PC-3 (cell line): ENCODE results near the gene CSRP1. TPM values are rescaled to one million over a fixed set of nuclear protein-coding genes. Genes with fewer than 3 reads are reported as not detected.
A peak's percentile ranks its signal among the peaks of the same experiment; 100 is the strongest.
"Not testable (repeated sequence)": the region's sequence is repeated elsewhere in the genome, so short reads cannot be mapped to it uniquely, and the experiment has no call there.

ENCODE experiments used
- ATAC-seq: fragments of 200-7000 bp; cut with Tn5 transposase; 2 replicates; pipeline ENCODE4 v1.9.1; 2020; ENCODE audit warnings: mild to moderate bottlenecking, moderate library complexity
- BruUV-seq: library from RNA; stranded (reverse); fragments of 400-500 nt; replicated peaks from 2 replicates; lab custom pipeline; 2021; lab: Mats Ljungman, UMichigan
- CTCF ChIA-PET: fragments of 300-600 bp; sonication (Branson Sonifier 250); formaldehyde crosslinking; loops from one replicate; lab custom pipeline; 2022; ENCODE audit warnings: antibody characterized with exemption; lab: Charles Lee
- POLR2A ChIA-PET: fragments of 300-600 bp; sonication (Branson Sonifier 250); formaldehyde crosslinking; loops from one replicate; lab custom pipeline; 2022; ENCODE audit warnings: antibody characterized with exemption; ENCODE audit not compliant: unreplicated experiment; lab: Charles Lee
- DNase-seq: peaks from one replicate; pipeline ENCODE4 v3.0.0-alpha.2; 2015
- H2AFZ ChIP-seq: fragments of 300-600 bp; sonication (generic); 2 replicates; pipeline ENCODE4 v1.6.0; 2016; ENCODE audit warnings: antibody characterized with exemption, low read length
- H3F3A ChIP-seq: fragments of 300-600 bp; sonication (generic); one replicate; pipeline ENCODE4 v1.6.0; 2017; ENCODE audit warnings: antibody characterized with exemption, low read length, control low read depth, mild to moderate bottlenecking; ENCODE audit not compliant: unreplicated experiment
- H3K27ac ChIP-seq: fragments of 300-600 bp; sonication (generic); 2 replicates; pipeline ENCODE4 v1.5.1; 2016; ENCODE audit warnings: mild to moderate bottlenecking, low read length
- H3K27me3 ChIP-seq: fragments of 300-600 bp; sonication (generic); 2 replicates; pipeline ENCODE4 v1.6.1; 2016; ENCODE audit warnings: low read length, mixed read lengths
- H3K36me3 ChIP-seq: fragments of 300-600 bp; sonication (generic); 2 replicates; pipeline ENCODE4 v1.6.1; 2016; ENCODE audit warnings: low read depth, mixed run types, low read length, mixed read lengths
- H3K4me1 ChIP-seq: fragments of 300-600 bp; sonication (generic); 2 replicates; pipeline ENCODE4 v1.5.1; 2016; ENCODE audit warnings: low read length; ENCODE audit not compliant: insufficient read depth
- H3K4me2 ChIP-seq: fragments of 300-600 bp; sonication (generic); 2 replicates; pipeline ENCODE4 v1.6.0; 2016; ENCODE audit warnings: low read length
- H3K4me3 ChIP-seq: fragments of 300-600 bp; sonication (generic); 2 replicates; pipeline ENCODE4 v1.5.1; 2016; ENCODE audit warnings: mild to moderate bottlenecking, low read length, mixed read lengths
- H3K79me2 ChIP-seq: fragments of 300-600 bp; sonication (generic); 2 replicates; pipeline ENCODE4 v1.6.1; 2017; ENCODE audit warnings: low read length, mixed read lengths
- H3K9ac ChIP-seq: fragments of 300-600 bp; sonication (generic); 2 replicates; pipeline ENCODE4 v1.6.0; 2016; ENCODE audit warnings: mild to moderate bottlenecking, low read length
- H3K9me2 ChIP-seq: fragments of 300-600 bp; sonication (generic); replicated peaks from 2 replicates; pipeline ENCODE4 v1.6.1; 2016; ENCODE audit warnings: mixed run types, low read length, mixed read lengths
- H3K9me3 ChIP-seq: fragments of 300-600 bp; sonication (generic); 2 replicates; pipeline ENCODE4 v1.6.1; 2016; ENCODE audit warnings: low read length, mixed read lengths
- H4K20me1 ChIP-seq: fragments of 300-600 bp; sonication (generic); 2 replicates; pipeline ENCODE4 v1.6.1; 2016; ENCODE audit warnings: low read length, mixed read lengths
- CTCF ChIP-seq: fragments of 300-600 bp; sonication (generic); conservative IDR thresholded peaks from 2 replicates; pipeline ENCODE4 v1.5.1; 2017; ENCODE audit warnings: antibody characterized with exemption, low read depth, mild to moderate bottlenecking, low read length
- EZH2 ChIP-seq: fragments of 300-600 bp; sonication (generic); IDR thresholded peaks from one replicate; pipeline ENCODE4 v1.6.1; 2017; ENCODE audit warnings: antibody characterized with exemption, mild to moderate bottlenecking, low read length; ENCODE audit not compliant: unreplicated experiment
- EZH2phosphoT487 ChIP-seq: fragments of 300-600 bp; sonication (generic); IDR thresholded peaks from 2 replicates; pipeline ENCODE4 v1.6.1; 2018; ENCODE audit warnings: mild to moderate bottlenecking, antibody characterized with exemption, low read length, borderline replicate concordance
- intact Hi-C: fragments of 100-400 bp; cut with micrococcal nuclease; formaldehyde crosslinking; loops from 2 replicates; pipeline ENCODE4 v1.9.0; 2023
- total RNA-seq: library from RNA; depleted of rRNA; stranded (reverse); fragments of >200 nt; gene quantifications from 2 replicates; pipeline ENCODE4 v1.2.3, GENCODE V29; 2014

CSRP1 gene
- total RNA-seq, 1 experiment from 2014 or later, result 147 TPM

DNA sequence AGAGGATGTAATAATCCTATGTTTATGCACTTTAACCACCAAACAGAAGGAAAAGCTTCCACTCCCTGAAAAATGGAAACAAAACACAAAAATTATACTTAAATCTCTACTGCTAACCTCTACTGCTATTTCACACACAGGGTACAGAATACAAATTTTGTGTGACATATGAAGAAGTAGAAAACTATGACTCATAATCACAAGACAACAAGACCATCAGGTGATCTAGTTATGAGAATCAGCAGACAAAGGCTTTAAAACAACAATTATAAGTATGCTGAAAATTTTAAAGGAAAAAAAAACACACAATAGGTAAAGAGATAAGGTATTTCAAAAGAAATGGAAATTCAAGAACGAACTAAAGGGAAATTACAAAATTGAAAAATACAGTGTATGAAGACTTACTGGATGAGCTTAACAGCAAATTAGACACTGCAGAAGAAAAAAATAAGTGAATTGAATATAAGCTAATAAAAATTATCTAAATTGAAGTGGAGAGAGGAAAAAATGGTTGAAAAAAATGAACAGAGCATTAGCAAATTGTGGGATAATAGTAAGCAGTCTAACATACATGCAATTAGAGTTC, 18.4 kb upstream of the CSRP1 start:
- TF ChIP-seq EZH2phosphoT487 (no peak), CTCF (no peak), EZH2 (no peak)
- Histone ChIP-seq H3K27ac (no peak overlapping the region), H3K4me2 (no peak overlapping the region), H3K27me3 (no peaks in the 10 kb centered on the region), H3K4me1 (no peaks in the 10 kb centered on the region), H3K4me3 (no peak overlapping the region), H3K9me2 (no peaks in the 10 kb centered on the region), H2AFZ (no peak overlapping the region), H3K36me3 (no peaks in the 10 kb centered on the region), H3K79me2 (no peaks in the 10 kb centered on the region), H3K9me3 (no peaks in the 10 kb centered on the region), H4K20me1 (no peaks in the 10 kb centered on the region), H3K9ac (no peak overlapping the region), H3F3A (no peaks in the 10 kb centered on the region)
- DNase-seq, result no peak
- no TSS peak for BruUV-seq
- intact Hi-C loops, result no loop called here
- no peak for ATAC-seq
- ChIA-PET CTCF (no interaction called here), POLR2A (no interaction called here)

DNA sequence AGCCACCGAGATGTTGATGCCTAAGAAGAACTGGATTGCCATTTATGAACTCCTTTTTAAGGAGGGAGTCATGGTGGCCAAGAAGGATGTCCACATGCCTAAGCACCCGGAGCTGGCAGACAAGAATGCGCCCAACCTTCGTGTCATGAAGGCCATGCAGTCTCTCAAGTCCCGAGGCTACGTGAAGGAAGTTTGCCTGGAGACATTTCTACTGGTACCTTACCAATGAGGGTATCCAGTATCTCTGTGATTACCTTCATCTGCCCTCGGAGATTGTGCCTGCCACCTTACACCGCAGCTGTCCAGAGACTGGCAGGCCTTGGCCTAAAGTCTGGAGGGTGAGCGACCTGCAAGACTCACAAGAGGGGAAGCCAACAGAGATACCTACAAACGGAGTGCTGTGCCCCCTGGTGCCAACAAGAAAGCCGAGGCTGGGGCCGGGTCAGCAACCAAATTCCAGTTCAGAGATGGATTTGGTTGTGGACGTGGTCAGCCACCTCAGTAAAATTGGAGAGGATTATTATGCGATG, 13.2 kb upstream of the CSRP1 start:
- H3K4me1 ChIP-seq, result peaks cover 32% of the 10 kb centered on the region
- DNase-seq, ATAC-seq, POLR2A ChIA-PET, H3K4me3 ChIP-seq, H3K27me3 ChIP-seq, H3F3A ChIP-seq, intact Hi-C loops, BruUV-seq, CTCF ChIA-PET, H3K27ac ChIP-seq, H3K36me3 ChIP-seq, H3K4me2 ChIP-seq, H3K9ac ChIP-seq, H3K79me2 ChIP-seq, H3K9me2 ChIP-seq, H4K20me1 ChIP-seq, H2AFZ ChIP-seq, H3K9me3 ChIP-seq: not testable (repeated sequence)

- POLR2A ChIA-PET, result no interaction called here
- intact Hi-C loops, result no loop called here
- CTCF ChIA-PET, result no interaction called here
- Histone ChIP-seq H2AFZ (peak overlapping the region; percentile 43; the same call in 1 of the 2 replicates), H3K9me3 (no peaks in the 10 kb centered on the region), H3K4me1 (peaks cover 33% of the 10 kb centered on the region), H4K20me1 (no peaks in the 10 kb centered on the region), H3K79me2 (no peaks in the 10 kb centered on the region), H3K4me2 (peak overlapping the region; percentile 38), H3K27ac (peak overlapping the region; percentile 58), H3K36me3 (no peaks in the 10 kb centered on the region), H3K9ac (no peak overlapping the region), H3K27me3 (no peaks in the 10 kb centered on the region), H3K9me2 (no peaks in the 10 kb centered on the region), H3K4me3 (no peak overlapping the region), H3F3A (no peaks in the 10 kb centered on the region)
- DNase-seq (no peak), ATAC-seq (no peak)
- BruUV-seq, result no TSS peak
- TF ChIP-seq EZH2phosphoT487 (no peak), EZH2 (no peak), CTCF (no peak)
These were observed 11.1 kb upstream of the CSRP1 start for GRCh38 chr1:201518071-201518470.
